GM12878 (cell line): Measurements from ENCODE around the gene MED4. TPM values are rescaled to one million over a fixed set of nuclear protein-coding genes. Genes with fewer than 3 reads are reported as not detected.

Experiments
- ATF7 ChIP-seq: fragments of 450-650 bp; IDR thresholded peaks from 2 replicates; pipeline ENCODE4 v1.6.1; 2016; ENCODE audit warnings: low read depth, mild to moderate bottlenecking
- BCL3 ChIP-seq: IDR thresholded peaks from 2 replicates; pipeline ENCODE4 v1.6.1; 2011; ENCODE audit warnings: borderline replicate concordance, low read depth, mild to moderate bottlenecking, moderate library complexity, low read length; ENCODE audit not compliant: insufficient read depth, poor library complexity, severe bottlenecking
- HCFC1 ChIP-seq: fragments of 150-350 bp; IDR thresholded peaks from 2 replicates; pipeline ENCODE4 v1.6.1; 2014; ENCODE audit warnings: low read length
- IKZF2 ChIP-seq, 2 experiments: fragments of 450-650 bp; IDR thresholded peaks; 2 replicates each; pipeline ENCODE4 v1.6.1; 2017; ENCODE audit warnings: mild to moderate bottlenecking in 2 of 2, moderate library complexity in 2 of 2
- NRF1 ChIP-seq: conservative IDR thresholded peaks from 2 replicates; pipeline ENCODE4 v1.6.1; 2011; ENCODE audit warnings: mild to moderate bottlenecking, low read depth, low read length, improper control_type of control experiment
- PML ChIP-seq: IDR thresholded peaks from 2 replicates; pipeline ENCODE4 v1.6.1; 2012; ENCODE audit warnings: low read length, inconsistent platforms
- POLR2AphosphoS2 ChIP-seq: IDR thresholded peaks from 2 replicates; pipeline ENCODE4 v1.6.1; 2011; ENCODE audit warnings: low read depth, mild to moderate bottlenecking, low read length, improper control_type of control experiment, moderate library complexity
- POU2F2 ChIP-seq: IDR thresholded peaks from 3 replicates; pipeline ENCODE4 v1.6.1; 2011; ENCODE audit warnings: low read depth, mild to moderate bottlenecking, low read length, borderline replicate concordance
- RAD21 ChIP-seq: IDR thresholded peaks from 2 replicates; pipeline ENCODE4 v1.6.1; 2011; ENCODE audit warnings: mild to moderate bottlenecking, low read depth, low read length, moderate library complexity; ENCODE audit not compliant: insufficient read depth
- SREBF2 ChIP-seq: IDR thresholded peaks from 2 replicates; pipeline ENCODE4 v1.6.1; 2012; ENCODE audit warnings: mild to moderate bottlenecking, low read length
- USF2 ChIP-seq: IDR thresholded peaks from 2 replicates; pipeline ENCODE4 v1.6.1; 2011; ENCODE audit warnings: low read depth, low read length, improper control_type of control experiment, borderline replicate concordance
- ZBED1 ChIP-seq: IDR thresholded peaks from 2 replicates; pipeline ENCODE4 v1.6.1; 2016; ENCODE audit warnings: borderline replicate concordance
- ZBTB11 ChIP-seq: fragments of 450-650 bp; formaldehyde crosslinking; IDR thresholded peaks from 2 replicates; pipeline ENCODE4 v1.5.0; 2022; ENCODE audit warnings: mild to moderate bottlenecking, missing genetic modification characterization
- ZZZ3 ChIP-seq: IDR thresholded peaks from 2 replicates; pipeline ENCODE4 v1.6.1; 2011; ENCODE audit warnings: low read depth; ENCODE audit not compliant: control insufficient read depth, insufficient read length
- polyA plus RNA-seq, 11 experiments: library from polyadenylated mRNA; depleted of rRNA in 4 of 11; unstranded in 6 of 11; stranded (reverse) in 5 of 11; fragments of >200 nt; fragmentation: Nextera tagmentation in 4 of 11; fragmentation: Illumina TruSeq in 1 of 11; extraction: Ambion mirVana in 4 of 11; extraction: Trizol in 1 of 11; gene quantifications; 1 replicate in 1 of 11; 2 replicates in 10 of 11; pipeline versions ENCODE4 v1.2.1 to v1.2.3, GENCODE V29; 2011 to 2016; ENCODE audit warnings: inconsistent platforms in 2 of 11, missing spikeins in 2 of 11, low read depth in 1 of 11
- total RNA-seq, 4 experiments: library from RNA; depleted of rRNA in 3 of 4; stranded (reverse); fragments of >200 nt in 3 of 4; fragmentation: Illumina TruSeq in 1 of 4; extraction: Trizol in 1 of 4; gene quantifications; 2 replicates each; pipeline versions ENCODE4 v1.2.1 to v1.2.3, GENCODE V29; 2013 to 2021
- TF ChIP-seq, protein P1 (sequence below): fragments of 150-350 bp; IDR thresholded peaks from 2 replicates; pipeline ENCODE4 v1.6.1; 2014; ENCODE audit warnings: mild to moderate bottlenecking, low read depth, low read length

Gene MED4
- total and polyA plus RNA-seq, 10 of the 15 experiments (the other 5 are each of a cell fraction or from before 2014, with no cell fraction given) = 31.5 to 117 (median 87.4) TPM

- TF ChIP-seq, protein P1, sequence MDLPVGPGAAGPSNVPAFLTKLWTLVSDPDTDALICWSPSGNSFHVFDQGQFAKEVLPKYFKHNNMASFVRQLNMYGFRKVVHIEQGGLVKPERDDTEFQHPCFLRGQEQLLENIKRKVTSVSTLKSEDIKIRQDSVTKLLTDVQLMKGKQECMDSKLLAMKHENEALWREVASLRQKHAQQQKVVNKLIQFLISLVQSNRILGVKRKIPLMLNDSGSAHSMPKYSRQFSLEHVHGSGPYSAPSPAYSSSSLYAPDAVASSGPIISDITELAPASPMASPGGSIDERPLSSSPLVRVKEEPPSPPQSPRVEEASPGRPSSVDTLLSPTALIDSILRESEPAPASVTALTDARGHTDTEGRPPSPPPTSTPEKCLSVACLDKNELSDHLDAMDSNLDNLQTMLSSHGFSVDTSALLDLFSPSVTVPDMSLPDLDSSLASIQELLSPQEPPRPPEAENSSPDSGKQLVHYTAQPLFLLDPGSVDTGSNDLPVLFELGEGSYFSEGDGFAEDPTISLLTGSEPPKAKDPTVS = no peak
- TF ChIP-seq RAD21 (no peak), HCFC1 (no peak), ZBED1 (no peak), POU2F2 (0 out of 3 replicates have a peak, but pooled peaks have one; percentile 12), ZBTB11 (CRISPR knock-in tag) (no peak), SREBF2 (no peak), IKZF2 (IDR thresholded peaks at IDR 0.05) (no peak), PML (no peak), USF2 (no peak), BCL3 (no peak), ATF7 (peak; percentile 53), NRF1 (no peak), ZZZ3 (no peak), POLR2AphosphoS2 (no peak)
These were observed 47.5 kb upstream of the MED4 start (continued) for GRCh38 chr13:48142436-48142835.
